Gastrocnemius medialis (tissue), 4 donors: ENCODE data around the gene GC.

Experiments
- POLR2A ChIP-seq, 2 donors: fragments of 450-650 bp; IDR thresholded peaks; one replicate each; pipeline ENCODE4 v1.6.1; 2017; ENCODE audit warnings: antibody characterized with exemption in 2 of 2, mild to moderate bottlenecking in 2 of 2, moderate library complexity in 2 of 2
- TF ChIP-seq, protein P1 (sequence below), 5 experiments: fragments of 450-650 bp in 3 of 5; fragments of 200-600 bp in 2 of 5; sonication (generic) in 2 of 5; IDR thresholded peaks in 4 of 5; conservative IDR thresholded peaks in 1 of 5; 1 replicate in 4 of 5; 2 replicates in 1 of 5; pipeline ENCODE4 v1.5.1; 2016 to 2019; ENCODE audit warnings: antibody characterized with exemption in 5 of 5, mild to moderate bottlenecking in 3 of 5, moderate library complexity in 3 of 5

GRCh38 chr4:71828470-71828869, 44.6 kb upstream of the GC start:
- TF ChIP-seq, protein P1, sequence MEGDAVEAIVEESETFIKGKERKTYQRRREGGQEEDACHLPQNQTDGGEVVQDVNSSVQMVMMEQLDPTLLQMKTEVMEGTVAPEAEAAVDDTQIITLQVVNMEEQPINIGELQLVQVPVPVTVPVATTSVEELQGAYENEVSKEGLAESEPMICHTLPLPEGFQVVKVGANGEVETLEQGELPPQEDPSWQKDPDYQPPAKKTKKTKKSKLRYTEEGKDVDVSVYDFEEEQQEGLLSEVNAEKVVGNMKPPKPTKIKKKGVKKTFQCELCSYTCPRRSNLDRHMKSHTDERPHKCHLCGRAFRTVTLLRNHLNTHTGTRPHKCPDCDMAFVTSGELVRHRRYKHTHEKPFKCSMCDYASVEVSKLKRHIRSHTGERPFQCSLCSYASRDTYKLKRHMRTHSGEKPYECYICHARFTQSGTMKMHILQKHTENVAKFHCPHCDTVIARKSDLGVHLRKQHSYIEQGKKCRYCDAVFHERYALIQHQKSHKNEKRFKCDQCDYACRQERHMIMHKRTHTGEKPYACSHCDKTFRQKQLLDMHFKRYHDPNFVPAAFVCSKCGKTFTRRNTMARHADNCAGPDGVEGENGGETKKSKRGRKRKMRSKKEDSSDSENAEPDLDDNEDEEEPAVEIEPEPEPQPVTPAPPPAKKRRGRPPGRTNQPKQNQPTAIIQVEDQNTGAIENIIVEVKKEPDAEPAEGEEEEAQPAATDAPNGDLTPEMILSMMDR (IDR thresholded peaks at IDR 0.05 in 4 of 5, conservative IDR thresholded peaks at IDR 0.05 in 1 of 5) = no peak
- TF ChIP-seq POLR2A (IDR thresholded peaks at IDR 0.05) = no peak
